SU-DHL-6 (cell line): ENCODE results near the gene COL24A1.

Experiments
- CTCF ChIP-seq: fragments of 200-600 bp; sonication (generic); IDR thresholded peaks from one replicate; pipeline ENCODE4 v1.5.1; 2017; ENCODE audit warnings: antibody characterized with exemption, mild to moderate bottlenecking, low read length, moderate library complexity; ENCODE audit not compliant: insufficient read depth, poor library complexity, severe bottlenecking
- EZH2phosphoT487 ChIP-seq: fragments of 200-600 bp; sonication (generic), shearing (Covaris generic); conservative IDR thresholded peaks from 2 replicates; pipeline ENCODE4 v1.6.1; 2018; ENCODE audit warnings: mild to moderate bottlenecking, antibody characterized with exemption, low read length, moderate library complexity, mixed read lengths

- TF ChIP-seq CTCF (no peak), EZH2phosphoT487 (no peak)
Measured at GRCh38 chr1:86169625-86170024, 13.1 kb upstream of the COL24A1 start.
